ENCODE data around the gene ZBTB16. TPM values are rescaled to one million over a fixed set of nuclear protein-coding genes. Genes with fewer than 3 reads are reported as not detected.

Gene ZBTB16
- polyA plus RNA-seq, 1 donor from 2014 or later: 0.45 TPM

- no peak overlapping the region for H2AFZ ChIP-seq (ENCODE audit: low read depth, low read length)
- H4K20me1 ChIP-seq (ENCODE audit: insufficient read depth): no peaks in the 10 kb centered on the region
- no peaks in the 10 kb centered on the region for H3F3A ChIP-seq (ENCODE audit: insufficient read depth, low read length, poor library complexity, severe bottlenecking)
- H3K27me3 ChIP-seq (ENCODE audit: insufficient read depth, low read depth, low read length): no peaks in the 10 kb centered on the region
- no peaks in the 10 kb centered on the region for H3K9me3 ChIP-seq (ENCODE audit: low read length)
- H3K4me3 ChIP-seq (ENCODE audit: low read length): no peak overlapping the region
- H3K9me2 ChIP-seq (ENCODE audit: insufficient read depth, low read length): no peaks in the 10 kb centered on the region
- H3K36me3 ChIP-seq (ENCODE audit: insufficient read depth, low read length): no peaks in the 10 kb centered on the region
- no peaks in the 10 kb centered on the region for H3K79me2 ChIP-seq (replicated peaks; ENCODE audit: insufficient read depth, low read length)
- H3K4me2 ChIP-seq (ENCODE audit: low read length): no peak overlapping the region
- H3K9ac ChIP-seq (ENCODE audit: low read length): no peak overlapping the region
- no peak overlapping the region for H3K27ac ChIP-seq (ENCODE audit: low read length)
- TF ChIP-seq EZH2 (IDR thresholded peaks at IDR 0.05; ENCODE audit: borderline replicate concordance, insufficient read depth, low read length, poor library complexity, severe bottlenecking): no peak
- TF ChIP-seq MXI1 (conservative IDR thresholded peaks at IDR 0.05; ENCODE audit: poor library complexity, severe bottlenecking): no peak
- TF ChIP-seq, protein P1, sequence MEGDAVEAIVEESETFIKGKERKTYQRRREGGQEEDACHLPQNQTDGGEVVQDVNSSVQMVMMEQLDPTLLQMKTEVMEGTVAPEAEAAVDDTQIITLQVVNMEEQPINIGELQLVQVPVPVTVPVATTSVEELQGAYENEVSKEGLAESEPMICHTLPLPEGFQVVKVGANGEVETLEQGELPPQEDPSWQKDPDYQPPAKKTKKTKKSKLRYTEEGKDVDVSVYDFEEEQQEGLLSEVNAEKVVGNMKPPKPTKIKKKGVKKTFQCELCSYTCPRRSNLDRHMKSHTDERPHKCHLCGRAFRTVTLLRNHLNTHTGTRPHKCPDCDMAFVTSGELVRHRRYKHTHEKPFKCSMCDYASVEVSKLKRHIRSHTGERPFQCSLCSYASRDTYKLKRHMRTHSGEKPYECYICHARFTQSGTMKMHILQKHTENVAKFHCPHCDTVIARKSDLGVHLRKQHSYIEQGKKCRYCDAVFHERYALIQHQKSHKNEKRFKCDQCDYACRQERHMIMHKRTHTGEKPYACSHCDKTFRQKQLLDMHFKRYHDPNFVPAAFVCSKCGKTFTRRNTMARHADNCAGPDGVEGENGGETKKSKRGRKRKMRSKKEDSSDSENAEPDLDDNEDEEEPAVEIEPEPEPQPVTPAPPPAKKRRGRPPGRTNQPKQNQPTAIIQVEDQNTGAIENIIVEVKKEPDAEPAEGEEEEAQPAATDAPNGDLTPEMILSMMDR (IDR thresholded peaks at IDR 0.05; ENCODE audit: poor library complexity, severe bottlenecking): no peak
- TF ChIP-seq REST (IDR thresholded peaks at IDR 0.05; ENCODE audit: borderline replicate concordance): no peak
- TF ChIP-seq TAF1 (IDR thresholded peaks at IDR 0.05; ENCODE audit: low read depth): no peak
- no peak for TF ChIP-seq POLR2AphosphoS5 (IDR thresholded peaks at IDR 0.05)
Measured at GRCh38 chr11:114042234-114042633, 17.3 kb upstream of the ZBTB16 start.

DNA sequence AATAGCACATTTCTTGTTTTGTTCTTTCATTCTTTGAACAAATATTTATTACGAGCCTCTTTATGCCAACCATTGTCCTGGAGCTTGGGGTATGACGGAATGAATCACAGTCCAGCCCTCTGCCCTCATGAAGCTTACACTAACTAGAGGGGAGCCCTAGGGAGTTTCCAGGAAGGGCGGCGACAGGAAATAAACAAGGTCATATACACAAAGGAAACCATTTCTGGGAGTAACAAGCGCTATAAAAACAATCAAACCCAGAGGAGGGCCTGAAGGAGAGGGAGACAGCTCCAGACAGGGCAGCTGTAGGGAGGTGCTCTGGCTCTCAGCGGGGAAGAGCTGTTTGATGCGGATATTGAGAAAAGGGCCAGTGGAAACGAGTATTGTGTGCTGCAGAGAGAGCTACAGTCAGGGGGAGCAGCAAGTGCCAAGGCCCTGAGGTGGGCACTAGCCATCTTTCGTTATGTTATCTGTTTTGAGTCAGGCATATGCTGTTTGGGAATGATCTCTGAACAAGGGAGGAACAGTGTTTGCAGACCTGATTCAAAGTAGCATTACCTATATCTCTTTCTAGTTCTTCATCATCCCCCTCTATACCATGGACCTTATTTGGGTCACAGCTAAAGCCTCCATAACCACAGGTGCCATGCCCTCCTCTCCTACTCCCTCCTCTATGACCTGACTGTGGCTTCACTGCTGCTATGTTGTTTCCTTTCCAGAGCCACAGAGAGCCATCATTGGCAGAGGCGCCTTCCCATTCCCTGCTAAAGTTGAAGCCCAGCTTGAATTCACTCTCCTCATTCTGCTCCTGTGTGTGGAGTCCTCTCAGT, 15.3 kb upstream of the ZBTB16 start:
- H3K9ac ChIP-seq (ENCODE audit: low read length): no peak overlapping the region
- TF ChIP-seq REST (IDR thresholded peaks at IDR 0.05; ENCODE audit: borderline replicate concordance) (no peak), EP300 (conservative IDR thresholded peaks at IDR 0.05; ENCODE audit: poor library complexity, severe bottlenecking) (no peak), RAD21 (conservative IDR thresholded peaks at IDR 0.05) (no peak), EZH2 (IDR thresholded peaks at IDR 0.05; ENCODE audit: borderline replicate concordance, insufficient read depth, low read length, poor library complexity, severe bottlenecking) (no peak), POLR2AphosphoS5 (IDR thresholded peaks at IDR 0.05) (no peak), MXI1 (conservative IDR thresholded peaks at IDR 0.05; ENCODE audit: poor library complexity, severe bottlenecking) (no peak), SMC3 (conservative IDR thresholded peaks at IDR 0.05; ENCODE audit: poor library complexity) (no peak), TAF1 (IDR thresholded peaks at IDR 0.05; ENCODE audit: low read depth) (no peak)
- TF ChIP-seq, protein P1 (IDR thresholded peaks at IDR 0.05; ENCODE audit: poor library complexity, severe bottlenecking): no peak
- H3K79me2 ChIP-seq (replicated peaks; ENCODE audit: insufficient read depth, low read length): no peaks in the 10 kb centered on the region
- no peaks in the 10 kb centered on the region for H4K20me1 ChIP-seq (ENCODE audit: insufficient read depth)
- H2AFZ ChIP-seq (ENCODE audit: low read depth, low read length): no peak overlapping the region
- no peaks in the 10 kb centered on the region for H3K9me2 ChIP-seq (ENCODE audit: insufficient read depth, low read length)
- H3K36me3 ChIP-seq (ENCODE audit: insufficient read depth, low read length): no peaks in the 10 kb centered on the region
- H3K9me3 ChIP-seq (ENCODE audit: low read length): no peaks in the 10 kb centered on the region
- no peak overlapping the region for H3K4me3 ChIP-seq (ENCODE audit: low read length)
- no peaks in the 10 kb centered on the region for H3F3A ChIP-seq (ENCODE audit: insufficient read depth, low read length, poor library complexity, severe bottlenecking)
- no peak overlapping the region for H3K27ac ChIP-seq (ENCODE audit: low read length)
- H3K4me2 ChIP-seq (ENCODE audit: low read length): no peak overlapping the region
- no peaks in the 10 kb centered on the region for H3K27me3 ChIP-seq (ENCODE audit: insufficient read depth, low read depth, low read length)
